ENCODE measurements around the gene ASB3. TPM values are rescaled to one million over a fixed set of nuclear protein-coding genes. Genes with fewer than 3 reads are reported as not detected.
"Not testable (repeated sequence)": the region's sequence is repeated elsewhere in the genome, so short reads cannot be mapped to it uniquely, and the experiment has no call there.

ASB3 gene
- total RNA-seq, 1 experiment from 2014 or later, result 44.4 TPM

- no peak for DNase-seq
- no peak overlapping the region for H3K27ac ChIP-seq
- no peaks in the 10 kb centered on the region for H3K27me3 ChIP-seq
- H3K4me3 ChIP-seq, result no peak overlapping the region
- H3K36me3 ChIP-seq, result no peaks in the 10 kb centered on the region; the same call in 1 of the 2 replicates
- no peaks in the 10 kb centered on the region for H3K4me1 ChIP-seq
- H3K9me3 ChIP-seq (replicated peaks), result no peaks in the 10 kb centered on the region; the same call in 1 of the 2 replicates
These were observed 113.8 kb downstream of the ASB3 start for GRCh38 chr2:53672881-53673522.

GRCh38 chr2:53670331-53670730 lies 116.4 kb downstream of the ASB3 start:
- Histone ChIP-seq H3K27ac (no peak overlapping the region), H3K36me3 (no peaks in the 10 kb centered on the region; the same call in 1 of the 2 replicates), H3K9me3 (replicated peaks) (peaks cover 4% of the 10 kb centered on the region; the same call in 1 of the 2 replicates), H3K27me3 (no peaks in the 10 kb centered on the region), H3K4me3 (no peak overlapping the region), H3K4me1 (no peaks in the 10 kb centered on the region)
- DNase-seq, result no peak

- DNase-seq, result no peak
These were observed 118.1 kb downstream of the ASB3 start for GRCh38 chr2:53668624-53669026.

GRCh38 chr2:53667130-53667529 lies 119.6 kb downstream of the ASB3 start:
- H3K27ac ChIP-seq, DNase-seq, H3K27me3 ChIP-seq, H3K36me3 ChIP-seq, H3K4me1 ChIP-seq, H3K4me3 ChIP-seq: not testable (repeated sequence)
- peaks cover 14% of the 10 kb centered on the region for H3K9me3 ChIP-seq (replicated peaks)

More at GRCh38 chr2:53668624-53669026, 118.1 kb downstream of the ASB3 start:
- no peak overlapping the region for H3K4me3 ChIP-seq
- no peaks in the 10 kb centered on the region for H3K4me1 ChIP-seq
- no peaks in the 10 kb centered on the region for H3K27me3 ChIP-seq
- no peak overlapping the region for H3K27ac ChIP-seq
- no peaks in the 10 kb centered on the region; the same call in 1 of the 2 replicates for H3K36me3 ChIP-seq
- peaks cover 11% of the 10 kb centered on the region for H3K9me3 ChIP-seq (replicated peaks)

GRCh38 chr2:53660886-53661285 lies 125.9 kb downstream of the ASB3 start:
- Histone ChIP-seq H3K27ac (no peak overlapping the region), H3K4me3 (no peak overlapping the region), H3K9me3 (replicated peaks) (peaks cover 10% of the 10 kb centered on the region; the same call in 1 of the 2 replicates), H3K36me3 (no peaks in the 10 kb centered on the region; the same call in 1 of the 2 replicates), H3K4me1 (no peaks in the 10 kb centered on the region), H3K27me3 (no peaks in the 10 kb centered on the region)
- peak in 1 of 2 experiments; percentile 51 for DNase-seq

GRCh38 chr2:53658474-53658873 lies 128.3 kb downstream of the ASB3 start:
- peak in 1 of 2 experiments; percentile 19 for DNase-seq
- H3K4me3 ChIP-seq; H3K9me3 ChIP-seq (replicated peaks); H3K27me3 ChIP-seq; H3K27ac ChIP-seq; H3K36me3 ChIP-seq; H3K4me1 ChIP-seq: not testable (repeated sequence)

- H3K27me3 ChIP-seq, result no peaks in the 10 kb centered on the region
- no peaks in the 10 kb centered on the region for H3K36me3 ChIP-seq
- H3K27ac ChIP-seq, result no peak overlapping the region
- no peak for DNase-seq
- no peak overlapping the region for H3K4me3 ChIP-seq
- no peaks in the 10 kb centered on the region for H3K9me3 ChIP-seq (replicated peaks)
- no peaks in the 10 kb centered on the region for H3K4me1 ChIP-seq
These were observed 131.5 kb downstream of the ASB3 start for GRCh38 chr2:53655256-53655655.

GRCh38 chr2:53654396-53654795 lies 132.4 kb downstream of the ASB3 start:
- no peak for DNase-seq
- Histone ChIP-seq H3K4me1 (no peaks in the 10 kb centered on the region), H3K36me3 (no peaks in the 10 kb centered on the region), H3K27me3 (no peaks in the 10 kb centered on the region), H3K27ac (no peak overlapping the region), H3K4me3 (no peak overlapping the region), H3K9me3 (replicated peaks) (no peaks in the 10 kb centered on the region)

- DNase-seq, result no peak
These were observed 134.6 kb downstream of the ASB3 start for GRCh38 chr2:53652131-53652530.

GRCh38 chr2:53646788-53647187 lies 140.0 kb downstream of the ASB3 start:
- DNase-seq, result no peak
- H3K9me3 ChIP-seq (replicated peaks), result no peaks in the 10 kb centered on the region
- H3K27ac ChIP-seq, result no peak overlapping the region
- no peaks in the 10 kb centered on the region for H3K27me3 ChIP-seq
- H3K4me1 ChIP-seq, result no peaks in the 10 kb centered on the region
- no peaks in the 10 kb centered on the region for H3K36me3 ChIP-seq
- H3K4me3 ChIP-seq, result no peak overlapping the region

More at GRCh38 chr2:53652131-53652530, 134.6 kb downstream of the ASB3 start:
- Histone ChIP-seq H3K36me3 (no peaks in the 10 kb centered on the region), H3K4me1 (no peaks in the 10 kb centered on the region), H3K4me3 (no peak overlapping the region), H3K9me3 (replicated peaks) (no peaks in the 10 kb centered on the region), H3K27ac (no peak overlapping the region), H3K27me3 (no peaks in the 10 kb centered on the region)

GRCh38 chr2:53641290-53641689 lies 145.5 kb downstream of the ASB3 start:
- no peak overlapping the region for H3K4me3 ChIP-seq

GRCh38 chr2:53640466-53640865 lies 146.3 kb downstream of the ASB3 start:
- Histone ChIP-seq H3K4me3 (no peak overlapping the region), H3K27ac (no peak overlapping the region), H3K4me1 (no peaks in the 10 kb centered on the region), H3K27me3 (no peaks in the 10 kb centered on the region), H3K9me3 (replicated peaks) (no peaks in the 10 kb centered on the region), H3K36me3 (no peaks in the 10 kb centered on the region)
- no peak for DNase-seq

More at GRCh38 chr2:53641290-53641689, 145.5 kb downstream of the ASB3 start:
- Histone ChIP-seq H3K27ac (no peak overlapping the region), H3K36me3 (no peaks in the 10 kb centered on the region), H3K4me1 (no peaks in the 10 kb centered on the region), H3K9me3 (replicated peaks) (no peaks in the 10 kb centered on the region), H3K27me3 (no peaks in the 10 kb centered on the region)
- no peak for DNase-seq

- Histone ChIP-seq H3K27me3 (no peaks in the 10 kb centered on the region), H3K27ac (no peak overlapping the region), H3K4me1 (peaks cover 17% of the 10 kb centered on the region), H3K36me3 (no peaks in the 10 kb centered on the region), H3K4me3 (no peak overlapping the region), H3K9me3 (replicated peaks) (no peaks in the 10 kb centered on the region)
- no peak for DNase-seq
These were observed 150.2 kb downstream of the ASB3 start for GRCh38 chr2:53636596-53636995.

GRCh38 chr2:53636109-53636508 lies 150.6 kb downstream of the ASB3 start:
- H3K4me1 ChIP-seq, result peaks cover 17% of the 10 kb centered on the region
- H3K9me3 ChIP-seq (replicated peaks), result no peaks in the 10 kb centered on the region
- no peaks in the 10 kb centered on the region for H3K27me3 ChIP-seq
- H3K4me3 ChIP-seq, result no peak overlapping the region
- H3K27ac ChIP-seq, result no peak overlapping the region
- H3K36me3 ChIP-seq, result no peaks in the 10 kb centered on the region
- DNase-seq, result no peak

GRCh38 chr2:53635694-53636093 lies 151.1 kb downstream of the ASB3 start:
- Histone ChIP-seq H3K36me3 (no peaks in the 10 kb centered on the region), H3K27me3 (no peaks in the 10 kb centered on the region), H3K9me3 (replicated peaks) (no peaks in the 10 kb centered on the region), H3K4me1 (peaks cover 17% of the 10 kb centered on the region), H3K4me3 (no peak overlapping the region), H3K27ac (no peak overlapping the region)
- no peak for DNase-seq

GRCh38 chr2:53633441-53633840 lies 153.3 kb downstream of the ASB3 start:
- peak; percentile 59 to 68 for DNase-seq
- Histone ChIP-seq H3K27me3 (no peaks in the 10 kb centered on the region), H3K4me1 (peaks cover 17% of the 10 kb centered on the region), H3K4me3 (no peak overlapping the region), H3K36me3 (no peaks in the 10 kb centered on the region), H3K27ac (no peak overlapping the region), H3K9me3 (replicated peaks) (no peaks in the 10 kb centered on the region)

All from SJCRH30 (cell line).